Measurements from ENCODE around the gene MTFMT.
"Not testable (repeated sequence)": the region's sequence is repeated elsewhere in the genome, so short reads cannot be mapped to it uniquely, and the experiment has no call there.

MTFMT gene

DNA sequence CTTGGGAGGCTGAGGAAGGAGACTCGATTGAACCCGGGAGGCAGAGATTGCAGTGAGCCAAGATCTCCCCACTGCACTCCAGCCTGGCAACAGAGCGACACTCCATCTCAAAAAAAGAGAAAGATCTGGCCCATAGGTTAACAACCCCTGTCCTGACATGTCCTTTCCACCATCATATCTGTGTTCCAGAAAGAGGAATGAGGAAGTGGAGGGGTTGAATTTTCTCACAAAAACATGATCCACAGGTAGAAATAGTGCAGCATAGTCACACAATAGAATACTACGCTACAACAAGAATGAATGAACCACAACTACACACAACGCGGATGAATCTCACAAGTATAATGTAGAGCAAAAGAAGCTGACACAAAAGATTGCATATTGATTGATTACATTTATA is 11.0 kb upstream of the MTFMT start:
- FAIRE-seq: no peak
- no peak for DNase-seq (ENCODE audit: insufficient read length, low spot score)

DNA sequence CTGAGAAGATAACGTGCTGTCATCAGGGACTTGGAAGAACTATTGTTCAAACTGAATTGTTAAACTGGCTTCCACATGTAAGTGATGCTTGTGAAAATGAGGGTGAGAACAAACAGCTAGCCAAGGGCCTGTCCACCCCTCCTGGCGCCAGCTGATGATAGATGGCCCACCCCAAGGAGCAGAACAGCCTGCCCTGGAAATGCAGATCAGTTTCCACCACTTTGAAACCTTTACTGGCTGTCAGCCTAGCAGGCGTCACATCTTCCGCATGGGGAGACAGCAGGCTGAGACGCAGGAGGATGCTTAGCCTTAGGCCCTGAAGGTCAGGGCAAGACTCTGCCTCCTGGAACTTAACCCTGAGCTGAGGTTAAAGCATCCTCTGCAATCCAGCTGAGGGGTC is 9.4 kb upstream of the MTFMT start:
- no peak for DNase-seq (ENCODE audit: insufficient read length, low spot score)

DNA sequence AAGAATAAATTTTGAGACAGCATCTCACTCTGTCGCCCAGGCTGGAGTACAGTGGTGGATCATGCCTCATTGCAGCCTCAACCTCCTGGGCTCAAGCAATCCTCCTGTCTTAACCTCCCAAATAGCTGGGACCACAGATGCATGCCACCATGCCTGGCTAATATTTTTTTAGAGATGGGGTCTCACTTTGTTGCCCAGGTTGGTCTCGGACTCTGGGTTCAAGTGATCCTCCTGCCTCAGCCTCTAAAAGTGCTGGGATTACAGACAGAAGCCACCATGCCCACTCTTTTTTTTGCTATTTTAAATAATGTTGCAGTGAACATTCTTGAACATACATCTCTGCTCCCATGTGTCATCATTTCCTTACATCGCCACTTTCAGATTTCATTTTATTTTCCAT is 9.0 kb upstream of the MTFMT start:
- FAIRE-seq: no peak
- DNase-seq (ENCODE audit: insufficient read length, low spot score): no peak

More for the DNA sequence above, 9.4 kb upstream of the MTFMT start:
- no peak for FAIRE-seq

DNA sequence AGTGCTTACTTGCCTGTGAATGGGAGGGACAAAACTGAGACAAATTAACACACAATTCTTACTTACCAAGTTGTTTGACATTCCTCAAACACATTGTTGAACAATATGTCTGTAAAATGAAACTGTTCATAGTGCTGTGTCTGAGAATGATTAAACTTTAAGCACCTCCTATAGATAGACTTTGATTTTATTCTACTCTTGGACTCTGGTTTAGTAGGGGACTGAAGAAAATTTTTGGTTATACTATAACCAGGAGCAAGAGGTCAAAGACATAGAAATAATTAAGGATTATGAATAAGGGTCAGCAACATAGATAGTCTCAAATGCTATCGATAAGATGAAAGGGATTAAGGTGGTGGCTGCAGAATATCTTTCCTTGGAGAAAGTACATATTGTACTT is 7.9 kb upstream of the MTFMT start:
- DNase-seq (ENCODE audit: insufficient read length, low spot score): no peak
- FAIRE-seq: no peak

DNA sequence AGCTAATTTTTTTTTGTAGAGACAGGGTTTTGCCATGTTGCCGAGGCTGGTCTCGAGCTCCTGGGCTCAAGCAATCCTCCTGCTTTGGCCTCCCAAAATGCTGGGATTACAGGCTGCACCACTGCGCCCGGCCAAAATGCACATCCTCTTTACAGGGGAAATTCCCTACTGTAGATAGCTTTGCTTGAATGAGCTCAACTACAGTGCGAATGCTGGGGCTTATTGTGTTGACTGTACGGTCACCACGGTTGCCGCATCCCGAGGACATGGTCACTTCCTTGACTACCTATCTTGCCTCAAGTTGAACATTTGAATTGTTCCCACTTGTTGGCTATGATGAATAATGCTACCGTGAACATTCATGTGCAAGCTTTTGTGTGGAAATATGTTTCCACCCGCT is 5.3 kb upstream of the MTFMT start:
- FAIRE-seq: no peak
- no peak for DNase-seq (ENCODE audit: insufficient read length, low spot score)

DNA sequence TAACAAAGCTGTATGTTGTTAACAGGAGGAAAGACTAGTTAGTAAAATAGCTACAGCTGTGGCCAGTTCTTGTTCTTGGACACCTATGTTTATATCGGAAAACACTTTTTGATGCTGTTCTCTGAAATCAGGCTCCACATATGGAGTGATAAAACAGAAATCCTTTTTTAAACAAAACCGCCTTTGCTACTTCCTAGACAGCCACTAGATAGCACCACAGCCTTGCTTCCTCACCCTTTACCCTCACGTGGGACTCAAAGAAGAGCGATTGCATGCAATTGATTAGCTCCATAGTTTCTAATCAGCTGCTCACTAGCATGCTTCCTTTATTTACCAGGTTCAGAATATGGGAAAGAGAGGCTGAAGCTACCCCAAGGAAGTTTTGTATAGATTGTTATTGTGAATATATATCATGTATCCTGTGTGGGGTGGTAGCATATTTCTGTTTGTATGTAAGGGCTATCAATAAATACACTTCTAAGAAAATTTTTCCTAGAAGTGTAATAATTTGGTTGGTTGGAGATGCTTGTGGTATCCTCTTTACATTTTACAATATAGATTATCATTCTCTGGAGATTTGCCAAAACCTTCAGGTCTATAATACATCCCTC is 4.3 kb upstream of the MTFMT start:
- FAIRE-seq: peak; percentile 82
- no peak for DNase-seq (ENCODE audit: insufficient read length, low spot score)

DNA sequence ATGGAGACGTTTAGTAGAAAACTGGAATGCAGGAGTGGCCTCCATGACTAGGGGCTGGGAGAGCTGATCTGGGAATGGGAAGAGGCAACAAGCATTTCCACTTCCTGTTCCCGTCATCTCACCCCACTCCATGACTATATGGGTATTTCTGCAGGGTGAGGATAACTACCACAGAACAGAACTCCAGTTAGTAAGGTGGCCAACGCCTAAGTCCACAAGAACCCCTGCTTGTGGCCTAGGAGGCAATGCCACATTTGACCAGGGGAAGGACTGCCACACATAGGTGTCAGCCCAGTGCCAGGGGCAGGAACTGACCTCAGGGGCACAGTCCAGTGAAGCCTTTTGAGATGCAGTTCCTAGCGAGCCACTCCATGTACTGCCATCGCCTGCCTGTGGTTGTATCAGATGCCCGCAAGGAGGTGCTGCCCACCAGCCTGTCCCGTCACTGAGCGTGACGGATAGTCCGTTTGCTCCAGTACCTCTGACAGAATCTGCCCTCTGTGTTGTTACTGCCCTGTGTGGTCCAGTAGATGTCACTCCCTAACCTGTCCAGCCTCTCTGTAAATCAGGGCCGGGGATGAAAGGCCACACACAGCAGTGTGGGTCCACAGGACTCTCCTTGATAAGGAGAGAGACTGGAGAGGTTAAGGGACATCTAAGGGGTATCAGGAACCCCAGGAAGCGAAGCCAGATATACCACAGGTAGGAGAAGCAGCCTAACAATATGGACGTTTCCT is 3.5 kb upstream of the MTFMT start:
- FAIRE-seq (no peak), DNase-seq (ENCODE audit: insufficient read length, low spot score) (no peak)

DNA sequence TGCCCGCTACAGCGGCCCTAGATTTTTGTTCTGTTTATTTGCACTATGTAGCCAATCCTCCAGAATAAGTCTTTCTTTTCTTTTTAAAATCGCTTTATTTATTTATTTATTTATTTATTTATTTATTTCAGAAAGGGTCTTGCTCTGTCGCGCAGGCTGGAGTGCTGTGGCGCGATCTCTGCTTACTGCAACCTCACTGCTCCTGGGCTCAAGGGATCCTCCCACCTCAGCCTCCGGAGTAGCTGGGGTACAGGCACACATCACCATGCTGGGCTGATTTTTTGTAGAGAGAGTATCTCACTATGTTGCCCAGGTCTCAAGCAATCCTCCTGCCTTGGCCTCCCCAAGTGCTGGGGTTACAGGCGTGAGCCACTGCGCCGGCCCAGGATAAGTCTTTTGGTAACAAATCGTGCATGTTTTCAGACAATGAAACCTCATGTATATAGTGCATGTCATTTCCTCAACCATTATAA is 333 bp upstream of the MTFMT start:
- FAIRE-seq (no peak), DNase-seq (ENCODE audit: insufficient read length, low spot score) (no peak)

DNA sequence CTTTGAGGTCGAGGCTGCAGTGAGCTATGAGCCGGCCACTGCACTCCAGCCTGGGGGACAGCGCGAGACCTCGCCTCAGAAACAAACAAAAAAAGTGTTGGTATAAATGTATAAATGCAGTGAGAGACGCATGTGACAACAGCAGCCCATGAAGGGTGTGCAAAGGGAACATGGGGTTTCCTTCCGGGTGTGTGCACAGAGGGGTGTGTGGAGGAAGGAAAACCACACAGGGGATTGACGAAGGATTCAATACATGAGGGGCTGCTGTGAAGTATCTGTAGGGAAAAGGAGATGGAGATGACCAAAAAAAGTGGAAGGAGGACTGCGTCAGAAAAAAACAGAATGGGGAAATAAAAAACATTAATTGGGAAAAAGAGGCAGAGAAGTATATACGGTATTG is 1.1 kb downstream of the MTFMT start:
- peak; percentile 14 for FAIRE-seq

DNA sequence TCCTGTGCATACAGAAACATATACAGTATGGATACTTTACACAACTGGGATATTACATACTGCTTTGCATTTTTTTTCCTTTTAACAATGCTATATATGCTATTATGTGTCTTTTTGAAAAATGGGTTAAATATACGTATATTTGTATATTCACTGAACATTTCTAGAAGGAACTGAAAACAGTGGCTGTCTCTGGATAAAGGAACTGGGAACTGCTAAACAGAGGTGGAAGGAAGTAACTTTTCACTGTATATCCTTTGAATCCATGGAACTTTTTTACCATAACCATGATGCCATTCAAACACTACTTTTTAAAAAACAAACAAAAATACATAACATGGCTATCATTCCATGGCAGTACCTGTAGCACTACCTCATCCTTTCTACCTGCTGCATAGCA is 1.8 kb downstream of the MTFMT start:
- FAIRE-seq (no peak), DNase-seq (ENCODE audit: insufficient read length, low spot score) (no peak)

More for the DNA sequence above, 1.1 kb downstream of the MTFMT start:
- no peak for DNase-seq (ENCODE audit: insufficient read length, low spot score)

DNA sequence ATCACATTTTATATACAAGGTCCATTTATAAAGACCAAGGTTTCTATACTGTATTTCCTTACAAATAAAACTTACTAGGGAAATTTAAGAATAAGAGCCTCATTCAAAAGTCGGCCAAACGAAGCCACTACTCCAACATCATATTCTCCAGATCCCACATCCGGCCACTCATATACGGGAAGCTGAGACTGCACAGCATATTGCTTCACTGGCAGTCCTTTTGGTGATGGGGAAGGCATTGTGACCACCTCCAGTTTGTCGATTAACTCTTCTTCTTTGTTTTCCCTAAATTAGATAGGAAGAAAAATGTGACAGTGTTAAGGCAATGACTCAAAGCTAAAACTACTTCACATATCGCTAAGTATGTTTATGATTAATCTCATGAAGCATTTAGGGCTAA is 2.7 kb downstream of the MTFMT start:
- FAIRE-seq: no peak
- no peak for DNase-seq (ENCODE audit: insufficient read length, low spot score)

DNA sequence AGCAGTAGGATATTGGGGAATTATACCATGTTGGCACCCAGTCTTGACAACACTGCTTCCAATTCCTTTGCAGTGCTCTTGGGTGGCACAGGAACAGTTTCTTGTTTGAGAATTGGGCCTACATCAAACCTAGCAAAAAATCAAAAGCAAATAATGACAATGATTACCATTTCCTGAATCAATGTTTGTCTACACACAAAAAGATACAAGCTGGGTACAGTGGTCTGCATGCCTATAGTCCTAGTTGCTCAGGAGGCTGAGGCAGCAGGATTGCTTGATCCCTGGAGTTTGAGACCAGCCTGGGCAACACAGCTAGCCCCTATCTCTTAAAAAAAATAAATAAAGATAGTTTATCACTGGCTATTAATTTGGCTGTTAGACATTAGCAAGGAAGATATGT is 8.0 kb downstream of the MTFMT start:
- DNase-seq (ENCODE audit: insufficient read length, low spot score) (no peak), FAIRE-seq (no peak)

DNA sequence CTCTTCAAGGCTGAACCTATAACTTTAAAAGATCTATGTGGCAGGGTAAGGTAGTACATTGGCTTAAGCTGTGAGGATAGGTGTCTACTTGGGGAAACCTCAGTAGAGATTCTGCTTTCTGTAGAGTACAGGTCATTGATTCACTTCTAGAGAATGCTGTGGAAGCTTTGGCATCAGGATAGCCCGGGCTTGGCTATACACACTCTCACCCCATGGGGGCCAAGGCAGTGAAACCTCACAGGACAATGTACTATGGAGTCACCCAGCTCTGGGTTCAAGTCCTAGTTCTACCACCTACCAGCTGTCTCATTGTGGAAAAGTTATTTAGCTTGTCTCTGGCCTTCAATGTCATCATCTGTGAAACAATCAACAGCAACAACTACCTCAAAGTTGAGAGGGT is 9.0 kb downstream of the MTFMT start:
- FAIRE-seq: no peak
- DNase-seq (ENCODE audit: insufficient read length, low spot score): no peak

DNA sequence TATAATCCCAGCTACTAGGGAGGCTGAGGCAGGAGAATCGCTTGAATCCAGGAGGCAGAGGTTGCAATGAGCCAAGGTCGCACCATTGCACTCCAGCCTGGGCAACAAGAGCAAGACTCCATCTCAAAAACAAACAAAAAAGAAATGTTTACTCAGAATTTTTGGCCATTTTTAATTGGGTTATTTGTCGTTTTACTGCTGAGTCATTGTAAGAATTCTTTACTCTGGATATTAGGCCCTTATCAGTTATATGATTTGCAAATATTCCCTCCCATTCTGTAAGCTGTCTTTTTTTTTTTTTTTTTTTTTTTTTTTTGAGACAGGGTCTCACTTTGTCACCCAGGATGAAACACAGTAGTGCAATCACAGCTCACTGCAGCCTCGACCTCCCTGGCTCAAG is 18.2 kb downstream of the MTFMT start:
- not testable (repeated sequence) for FAIRE-seq; DNase-seq (ENCODE audit: insufficient read length, low spot score)

DNA sequence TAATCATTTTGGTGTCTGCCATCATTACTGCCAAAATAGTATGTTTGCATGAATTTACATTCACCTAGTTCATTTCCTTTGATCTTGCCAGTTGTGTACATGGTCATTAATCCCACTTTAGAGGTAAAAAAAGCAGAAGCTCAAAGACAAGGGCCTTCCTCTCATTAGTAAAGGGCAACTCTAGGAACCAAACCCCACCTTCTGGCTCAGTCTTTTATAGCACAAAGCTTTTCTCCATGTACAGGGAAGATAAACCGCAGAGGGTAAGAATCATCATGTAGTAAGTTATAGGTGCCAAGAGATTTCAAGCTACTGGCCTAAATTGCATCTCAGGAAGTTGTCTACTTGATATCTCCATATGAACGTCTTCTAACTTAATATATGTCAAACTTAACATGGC is 20.5 kb downstream of the MTFMT start:
- FAIRE-seq (no peak), DNase-seq (ENCODE audit: insufficient read length, low spot score) (no peak)

DNA sequence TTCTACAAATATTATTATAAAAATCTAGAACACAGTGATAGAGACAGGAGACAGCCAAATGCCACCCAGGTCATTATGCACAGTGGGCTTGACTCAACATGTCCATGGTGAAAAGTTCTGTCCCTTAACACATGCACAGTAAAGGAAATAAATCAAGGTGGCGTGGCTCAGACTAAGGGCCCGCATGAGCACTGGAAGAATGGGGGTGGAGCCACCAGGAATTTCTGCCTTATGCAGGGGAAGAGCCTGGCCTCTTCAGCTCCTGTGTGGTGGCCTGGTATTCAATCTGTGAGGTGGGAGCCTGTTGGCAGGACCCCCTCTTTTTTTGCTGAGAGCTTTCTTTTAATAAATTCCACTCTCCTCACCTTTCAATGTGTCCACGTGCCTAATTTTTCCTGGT is 22.6 kb downstream of the MTFMT start:
- DNase-seq (ENCODE audit: insufficient read length, low spot score): no peak
- no peak for FAIRE-seq

DNA sequence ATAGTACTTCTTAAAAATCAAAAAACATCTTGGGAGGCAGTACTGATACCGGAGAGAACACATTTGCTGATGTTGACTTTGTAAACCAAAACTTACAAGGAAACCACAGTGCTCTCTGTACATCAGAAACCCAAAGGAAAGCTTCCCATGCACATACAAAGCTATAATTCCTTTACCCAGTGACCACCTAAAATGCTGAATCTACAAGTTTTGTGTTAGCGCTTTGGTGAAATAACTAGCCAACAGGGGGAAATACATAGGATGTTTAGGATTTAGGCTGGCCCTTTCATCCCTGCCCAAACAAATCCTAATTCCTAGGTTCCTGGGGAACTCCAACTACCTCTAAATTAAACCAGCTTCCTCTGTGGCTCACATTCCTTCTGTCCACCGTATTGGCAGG is 24.4 kb downstream of the MTFMT start:
- no peak for FAIRE-seq

DNA sequence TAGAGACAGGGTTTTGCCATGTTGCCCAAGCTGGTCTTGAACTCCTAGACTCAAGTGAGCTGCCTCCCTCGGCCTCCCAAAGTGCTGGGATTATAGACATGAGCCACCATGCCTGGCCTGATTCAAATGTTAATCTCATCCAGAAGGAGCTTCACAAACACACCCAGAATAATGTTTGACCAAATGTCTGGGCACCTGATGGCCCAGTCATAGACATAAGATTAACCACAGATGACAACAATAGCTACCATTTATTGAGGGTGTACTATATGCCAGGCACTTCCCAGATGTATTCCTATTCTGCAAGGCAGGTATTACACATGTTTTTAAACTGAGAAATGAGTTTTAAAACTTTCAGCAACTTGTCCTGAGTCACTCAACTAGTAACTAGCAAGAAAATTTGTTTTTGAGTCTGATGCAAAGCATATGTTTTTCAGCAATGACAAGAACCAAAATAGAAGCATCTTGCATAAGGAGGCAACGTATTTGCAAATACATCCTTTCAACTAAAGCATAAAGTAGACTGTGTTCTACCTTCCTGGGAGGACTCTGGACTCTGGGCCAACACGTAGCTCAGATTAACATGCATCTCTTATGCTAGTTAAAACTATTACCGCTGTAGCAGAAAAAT is 31.6 kb downstream of the MTFMT start:
- DNase-seq (ENCODE audit: insufficient read length, low spot score) (no peak), FAIRE-seq (no peak)

More for the DNA sequence above, 24.4 kb downstream of the MTFMT start:
- DNase-seq (ENCODE audit: insufficient read length, low spot score): no peak

DNA sequence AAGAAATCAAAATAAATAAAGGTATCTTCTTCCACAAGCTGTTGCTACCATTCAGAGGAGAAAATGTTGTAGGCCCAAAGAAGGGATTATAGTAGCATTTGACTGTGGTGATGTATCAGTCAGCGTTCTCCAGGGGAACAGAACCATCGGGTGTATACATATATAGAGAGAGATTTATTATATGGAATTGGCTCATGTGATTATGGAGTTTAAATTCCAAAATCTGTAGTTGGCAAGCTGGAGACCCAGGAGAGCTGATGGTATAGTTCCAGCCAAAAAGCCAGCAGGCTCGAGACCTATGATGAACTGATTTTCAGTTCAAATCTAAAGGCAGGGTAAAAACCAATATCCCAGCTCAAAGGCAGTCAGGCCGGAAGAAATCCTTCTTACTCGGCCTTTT is 32.4 kb downstream of the MTFMT start:
- DNase-seq (ENCODE audit: insufficient read length, low spot score) (no peak), FAIRE-seq (no peak)

DNA sequence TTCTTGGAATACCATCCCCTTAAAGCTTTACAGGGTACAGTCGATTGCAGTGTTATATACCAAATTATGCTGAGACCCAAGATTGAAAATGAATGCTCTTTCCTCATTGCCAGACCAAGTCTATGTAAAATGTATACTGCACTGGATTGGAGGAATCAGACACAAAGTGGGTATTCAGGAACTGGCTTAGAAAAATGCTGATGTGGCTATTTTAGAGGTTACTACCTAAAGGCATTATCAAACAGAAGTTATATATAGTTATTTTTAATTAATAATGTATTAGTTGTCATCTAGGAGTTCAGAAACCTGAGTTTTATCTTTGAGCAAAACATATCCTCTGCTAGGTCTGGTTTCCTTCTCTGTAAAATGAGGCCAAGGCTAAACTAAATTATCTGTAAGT is 36.1 kb downstream of the MTFMT start:
- no peak for DNase-seq (ENCODE audit: insufficient read length, low spot score)
- no peak for FAIRE-seq

DNA sequence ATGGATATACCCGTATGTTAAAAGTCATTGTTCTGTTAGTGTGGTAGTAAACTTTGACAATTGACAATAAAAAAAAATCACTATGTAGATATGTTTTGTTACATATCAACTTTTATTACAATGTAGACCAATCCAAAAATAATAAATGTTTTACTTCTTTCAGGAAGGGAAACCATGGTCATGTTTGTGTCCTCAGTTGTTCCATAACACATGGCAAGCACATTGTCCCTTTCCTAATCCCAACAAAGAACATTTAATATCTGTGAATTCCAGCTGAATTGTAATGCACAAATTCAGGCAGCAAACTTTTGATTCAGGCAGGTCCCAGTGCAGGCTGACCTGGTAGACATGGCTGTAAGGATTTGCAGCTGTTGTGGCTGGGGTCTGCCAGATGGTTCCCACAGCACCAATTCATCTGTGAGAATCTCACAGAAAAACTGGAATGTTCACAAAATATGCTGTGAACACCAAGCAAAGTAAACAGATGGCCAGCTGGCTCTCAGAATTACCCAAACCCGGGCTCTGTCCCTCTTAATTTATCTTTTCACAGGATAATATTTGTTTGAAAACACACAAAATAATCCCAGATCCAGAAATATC is 37.8 kb downstream of the MTFMT start:
- DNase-seq (ENCODE audit: insufficient read length, low spot score): no peak

DNA sequence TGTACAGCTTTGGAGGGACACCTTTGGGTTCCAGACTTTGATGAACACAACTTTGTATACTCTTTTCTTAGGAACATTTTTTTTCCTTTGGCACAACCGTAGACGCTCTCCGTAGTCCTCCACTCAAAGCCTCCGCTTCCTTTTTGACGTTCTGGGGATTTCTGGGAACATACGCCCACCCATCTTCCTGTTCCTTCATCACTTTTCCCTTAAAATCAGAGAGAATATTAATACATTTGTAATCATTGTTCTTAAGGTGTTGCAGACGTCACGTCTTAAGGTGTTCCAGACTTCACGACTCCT is 39.3 kb downstream of the MTFMT start:
- no peak for FAIRE-seq
- no peak for DNase-seq (ENCODE audit: insufficient read length, low spot score)

More for the DNA sequence above, 37.8 kb downstream of the MTFMT start:
- no peak for FAIRE-seq

Measured in GM19239 (cell line).